DMS53 (cell line): ENCODE measurements around the gene CDC42EP5.
"Not testable (repeated sequence)": the region's sequence is repeated elsewhere in the genome, so short reads cannot be mapped to it uniquely, and the experiment has no call there.

ENCODE experiments used
- DNase-seq: peaks from one replicate; lab custom pipeline; 2025; lab: John Stamatoyannopoulos, UW

Gene CDC42EP5

DNA sequence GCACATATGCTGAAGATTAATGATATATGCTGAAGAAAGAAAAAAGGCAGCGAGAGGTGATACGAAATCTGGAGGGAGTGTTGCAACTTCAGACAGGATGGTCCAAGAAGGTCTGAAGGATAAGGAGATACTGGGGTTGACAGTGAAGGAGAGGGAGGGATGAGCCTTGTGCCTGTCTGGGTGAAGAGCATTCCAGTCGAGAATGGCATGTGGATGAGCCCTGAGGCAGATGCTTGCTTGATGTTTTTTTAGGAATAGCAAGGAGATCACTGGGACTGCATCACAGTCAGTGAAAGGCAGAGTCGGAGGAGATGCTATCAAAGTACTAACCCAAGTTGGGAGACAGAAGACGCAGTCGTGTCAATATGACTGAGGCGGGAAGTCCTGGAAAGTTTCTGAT lies 16.2 kb upstream of the CDC42EP5 start:
- no peak for DNase-seq

DNA sequence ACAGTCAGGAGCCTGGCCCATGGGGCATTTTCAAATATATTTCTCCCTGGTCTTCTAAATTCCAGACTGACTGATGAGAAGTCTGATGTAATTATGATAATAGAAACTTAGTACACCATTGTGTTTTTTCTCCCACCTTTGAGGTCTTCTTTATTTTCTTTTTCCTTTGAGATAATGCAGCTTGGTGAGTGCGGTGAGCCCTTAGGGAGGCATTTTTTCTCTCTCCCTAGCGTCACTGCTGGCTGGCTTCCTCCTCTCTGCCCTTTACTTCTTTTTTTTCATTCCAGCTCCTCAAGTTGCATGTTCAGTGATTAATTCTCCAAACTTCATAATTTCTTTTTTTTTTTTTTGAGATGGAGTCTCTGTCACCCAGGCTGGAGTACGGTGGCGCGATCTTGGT lies 12.8 kb upstream of the CDC42EP5 start:
- no peak for DNase-seq

DNA sequence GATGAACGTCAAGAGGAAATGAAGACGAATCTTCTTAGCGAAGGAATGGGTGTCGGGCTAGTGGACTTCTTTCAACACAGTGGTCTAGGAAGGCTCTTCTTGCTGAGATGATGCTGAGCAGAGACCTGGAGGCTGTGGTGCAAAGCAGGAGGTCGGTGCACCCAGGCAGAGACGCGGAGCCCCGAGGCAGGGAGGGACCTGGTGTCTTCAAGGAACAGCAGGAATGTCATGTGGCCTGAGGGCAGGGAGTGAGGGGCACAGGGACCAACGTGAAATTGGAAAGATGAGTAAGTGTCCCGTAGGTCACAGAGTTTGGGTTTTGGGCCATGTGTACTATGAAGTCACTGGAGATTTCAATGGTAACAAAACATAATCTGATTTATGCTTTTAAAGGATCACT lies 11.4 kb upstream of the CDC42EP5 start:
- DNase-seq, result no peak

DNA sequence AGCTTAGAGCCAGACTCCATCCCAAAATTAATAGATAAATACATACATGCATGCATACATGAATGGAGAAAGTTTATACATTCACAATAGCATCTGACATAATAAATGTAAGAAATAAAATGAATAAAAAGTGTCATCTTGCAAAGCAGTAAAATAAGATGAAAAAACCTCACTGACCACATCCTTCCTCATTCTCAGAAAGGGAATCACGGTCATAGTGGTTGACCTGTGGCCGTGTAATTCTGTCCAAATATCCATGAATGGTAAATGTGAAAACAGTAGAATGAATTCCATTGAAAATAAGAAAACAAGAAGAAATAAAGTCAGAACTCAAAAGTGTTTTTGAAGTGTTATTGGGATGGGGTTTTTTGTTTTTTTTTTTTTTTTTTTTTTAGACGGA lies 9.8 kb upstream of the CDC42EP5 start:
- no peak for DNase-seq

DNA sequence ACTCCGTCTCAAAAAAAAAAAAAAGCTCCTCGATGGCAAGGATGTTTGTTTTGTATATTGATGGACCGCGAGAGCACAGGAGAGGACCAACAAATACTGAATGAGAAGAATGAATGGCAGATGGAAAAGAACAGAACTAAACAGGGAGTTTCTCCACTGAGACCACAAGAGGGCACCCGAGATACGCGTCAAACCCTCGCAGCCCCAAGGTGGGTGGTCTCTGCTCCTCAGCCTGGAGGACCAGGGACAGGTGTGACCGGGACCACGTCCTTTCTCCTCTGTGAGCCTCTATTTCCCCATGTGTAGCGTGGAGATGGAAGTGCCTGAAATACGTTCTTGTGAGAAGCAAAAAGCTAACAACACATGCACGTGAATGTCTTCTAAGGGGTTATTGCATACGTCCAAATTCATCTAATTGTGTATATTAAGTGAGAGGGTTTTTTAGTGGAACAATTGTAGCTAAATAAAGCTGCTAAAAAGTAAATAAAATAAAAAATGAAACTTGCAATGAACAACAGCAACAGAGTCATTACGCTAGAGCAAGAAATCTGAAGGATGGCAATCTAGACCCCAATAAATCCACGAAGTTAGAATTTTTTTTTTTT lies 8.3 kb upstream of the CDC42EP5 start:
- peak; percentile 68 for DNase-seq

DNA sequence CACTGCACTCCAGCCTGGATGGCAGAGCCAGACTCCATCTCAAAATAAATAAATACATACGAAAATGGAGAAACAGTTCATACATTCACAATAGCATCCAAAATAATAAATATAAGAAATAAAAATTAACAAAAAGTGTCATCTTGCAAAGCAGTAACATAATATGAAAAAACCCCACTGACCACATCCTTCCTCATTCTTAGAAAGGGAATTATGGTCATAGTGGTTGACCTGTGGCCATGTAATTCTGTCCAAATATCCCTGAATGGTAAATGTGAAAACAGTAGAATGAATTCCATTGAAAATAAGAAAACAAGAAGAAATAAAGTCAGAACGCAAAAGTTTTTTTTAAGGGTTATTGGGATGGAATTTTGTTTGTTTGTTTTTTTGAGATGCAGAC lies 7.0 kb upstream of the CDC42EP5 start:
- DNase-seq, result no peak

DNA sequence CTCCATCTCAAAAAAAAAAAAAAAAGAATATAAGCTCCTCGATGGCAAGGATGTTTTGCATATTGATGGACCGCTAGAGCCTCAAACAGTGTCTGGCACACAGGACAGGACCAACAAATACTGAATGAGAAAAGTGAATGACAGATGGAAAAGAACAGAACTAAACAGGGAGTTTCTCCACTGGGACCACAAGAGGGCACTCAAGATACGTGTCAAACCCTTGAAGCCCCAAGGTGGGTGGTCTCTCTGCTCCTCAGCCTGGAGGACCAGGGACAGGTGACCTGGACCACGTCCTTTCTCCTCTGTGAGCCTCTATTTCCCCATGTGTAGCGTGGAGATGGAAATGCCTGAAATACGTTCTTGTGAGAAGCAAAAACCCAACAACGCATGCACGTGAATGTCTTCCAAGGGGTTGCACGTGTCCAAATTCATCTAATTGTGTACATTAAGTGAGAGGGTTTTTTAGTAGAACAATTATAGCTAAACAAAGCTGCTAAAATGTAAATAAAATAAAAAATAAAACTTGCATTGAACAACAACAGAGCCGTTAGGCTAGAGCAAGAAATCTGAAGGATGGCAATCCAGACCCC lies 5.7 kb upstream of the CDC42EP5 start:
- DNase-seq, result peak; percentile 58

DNA sequence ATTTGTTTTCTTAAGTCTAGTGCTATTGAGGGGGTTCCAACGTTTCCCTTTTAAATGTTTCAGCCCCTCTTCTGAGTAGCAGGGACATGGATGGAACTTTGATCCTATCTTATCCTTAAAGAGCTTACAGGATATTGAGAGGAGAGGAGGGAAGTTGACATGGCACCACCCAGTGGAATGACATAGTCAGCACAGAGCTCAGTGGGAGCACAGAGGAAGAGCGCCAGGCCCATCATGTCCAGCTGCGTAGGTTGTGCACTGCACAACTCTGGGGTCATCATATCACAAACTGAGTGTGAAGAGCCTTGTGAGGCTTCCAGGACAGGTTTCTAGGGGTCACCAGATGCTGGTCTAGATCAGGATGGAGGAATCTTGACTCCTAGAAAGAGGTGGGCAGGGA lies 4.6 kb upstream of the CDC42EP5 start:
- DNase-seq, result no peak

DNA sequence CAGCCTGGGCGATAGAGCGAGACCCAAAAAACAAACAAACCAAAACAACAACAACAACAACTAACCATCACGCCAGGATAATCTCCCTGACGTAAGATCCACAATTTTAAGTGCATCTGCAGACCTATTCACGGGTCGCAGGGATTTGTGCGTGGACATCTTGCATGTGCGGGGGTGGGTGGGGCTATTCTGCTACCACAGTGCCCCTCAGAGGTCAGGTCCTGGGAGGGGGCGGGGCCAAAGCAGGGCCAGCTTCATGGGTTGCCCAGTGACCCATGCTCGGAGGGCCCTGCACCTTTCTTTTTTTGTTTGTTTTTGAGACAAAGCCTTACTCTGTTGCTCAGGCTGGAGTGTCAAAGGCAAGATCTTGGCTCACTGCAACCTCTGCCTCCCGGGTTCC lies 2.6 kb upstream of the CDC42EP5 start:
- no peak for DNase-seq

DNA sequence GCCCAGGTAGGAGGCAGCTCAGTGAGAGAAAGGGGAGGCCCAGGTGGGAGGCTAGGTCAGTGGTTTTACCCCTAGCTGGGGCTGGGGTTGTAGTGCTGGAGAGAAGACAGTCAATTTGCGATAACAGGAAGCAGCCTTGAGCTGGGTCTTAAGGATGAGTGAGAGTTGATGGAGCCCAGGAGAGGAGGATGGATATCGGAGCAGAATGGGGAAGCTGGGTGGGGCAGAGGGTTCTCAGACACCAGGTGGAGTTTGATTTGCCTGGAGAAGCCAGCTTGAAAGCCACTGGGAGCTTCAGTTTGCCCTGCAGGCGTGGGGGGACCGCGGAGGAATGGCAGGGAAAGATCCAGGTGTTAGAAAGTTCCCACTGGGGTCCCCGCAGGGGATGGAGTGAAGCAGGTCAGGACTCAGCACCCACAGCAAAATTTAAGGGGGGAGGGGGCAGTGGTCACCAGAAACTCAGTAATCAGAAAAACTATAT lies 836 bp upstream of the CDC42EP5 start:
- no peak for DNase-seq

DNA sequence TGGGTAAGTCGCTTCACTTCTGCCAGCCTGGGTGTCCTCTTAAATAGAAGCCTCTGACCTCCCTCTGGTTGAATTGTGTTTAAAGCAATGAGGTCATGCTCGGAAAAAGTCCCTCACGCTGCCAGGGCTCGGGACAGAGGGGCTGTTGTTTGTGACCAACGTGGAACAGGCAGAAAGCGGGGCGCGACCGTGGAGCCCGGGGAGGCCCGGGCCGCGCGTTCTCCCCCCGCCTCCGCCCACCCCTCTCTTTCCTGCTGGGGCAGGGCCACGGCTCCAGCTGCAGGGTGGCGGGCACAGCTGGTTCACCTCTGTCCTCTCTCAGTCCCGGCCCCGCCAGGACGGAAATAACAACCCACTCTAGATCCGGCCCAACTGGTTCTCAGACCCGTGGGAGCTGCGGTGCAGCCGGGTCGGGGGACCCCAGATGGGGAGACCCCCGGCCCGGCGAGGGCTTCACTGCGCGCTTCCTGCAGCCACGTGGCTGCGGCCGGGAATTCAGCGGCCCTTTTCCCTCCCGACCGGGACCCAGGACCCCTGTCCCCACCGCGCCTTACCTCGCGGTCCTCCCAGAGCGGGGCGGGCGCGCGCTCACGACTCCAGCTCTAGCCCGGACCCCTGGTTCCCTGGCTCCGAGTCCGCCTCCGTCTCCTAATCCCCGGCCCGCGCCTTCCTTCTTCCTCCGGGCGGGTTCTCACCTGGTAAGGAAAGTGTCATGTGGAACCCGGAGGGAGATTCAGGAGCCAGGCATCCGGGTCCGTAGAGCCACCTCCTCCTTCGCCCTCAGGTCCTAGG lies 1.9 kb downstream of the CDC42EP5 start:
- DNase-seq, result peak; percentile 76

DNA sequence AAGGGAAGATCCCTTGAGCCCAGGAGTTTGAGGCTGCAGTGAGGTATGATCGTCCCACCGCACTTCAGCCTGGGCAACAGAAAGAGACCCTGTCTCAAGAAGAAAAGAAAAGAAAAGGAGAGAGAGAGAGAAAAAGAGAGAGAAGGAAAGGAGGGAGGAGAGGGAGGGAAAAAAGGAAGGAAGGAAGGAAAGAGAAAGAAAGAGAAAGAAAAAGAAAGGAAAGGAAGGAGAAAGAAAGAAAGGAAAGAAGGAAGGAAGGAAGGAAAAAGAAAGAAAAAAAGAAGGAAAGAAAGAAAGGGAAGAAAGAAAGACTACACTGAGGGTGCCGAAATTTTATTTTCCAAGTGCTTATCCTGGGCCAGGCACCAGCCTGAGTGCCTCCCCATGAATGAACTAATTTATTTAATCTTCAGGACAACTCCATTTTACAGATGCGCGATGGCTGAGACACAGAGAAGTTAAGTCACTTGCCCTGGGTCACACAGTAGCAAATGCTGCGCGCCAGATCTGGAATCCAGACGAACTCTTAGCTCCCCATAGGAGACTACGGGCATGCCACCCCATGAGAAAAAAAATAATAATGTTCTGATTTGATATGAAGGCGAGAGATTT lies 2.7 kb downstream of the CDC42EP5 start:
- DNase-seq, result peak; percentile 55

DNA sequence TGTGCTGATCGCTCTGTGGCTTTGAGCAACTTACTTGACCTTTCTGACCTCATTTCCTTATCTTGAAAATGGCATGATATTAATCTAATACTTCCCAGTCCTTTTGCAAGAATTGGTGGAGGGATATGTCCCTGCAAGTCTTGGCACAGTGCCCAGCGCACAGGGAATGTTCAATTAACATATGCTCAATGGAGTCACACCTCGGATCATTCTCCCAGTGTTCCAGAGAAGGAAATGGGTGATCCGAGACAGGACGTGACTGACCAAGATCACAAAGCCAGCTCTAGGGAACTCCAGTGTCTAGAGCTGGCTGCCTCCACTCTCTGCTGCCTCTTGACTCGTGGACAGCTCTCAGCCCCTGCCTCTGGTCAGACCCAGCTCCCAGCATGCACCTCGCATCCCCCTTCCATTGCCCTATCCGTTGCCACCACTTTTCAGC lies 3.6 kb downstream of the CDC42EP5 start:
- DNase-seq, result no peak

DNA sequence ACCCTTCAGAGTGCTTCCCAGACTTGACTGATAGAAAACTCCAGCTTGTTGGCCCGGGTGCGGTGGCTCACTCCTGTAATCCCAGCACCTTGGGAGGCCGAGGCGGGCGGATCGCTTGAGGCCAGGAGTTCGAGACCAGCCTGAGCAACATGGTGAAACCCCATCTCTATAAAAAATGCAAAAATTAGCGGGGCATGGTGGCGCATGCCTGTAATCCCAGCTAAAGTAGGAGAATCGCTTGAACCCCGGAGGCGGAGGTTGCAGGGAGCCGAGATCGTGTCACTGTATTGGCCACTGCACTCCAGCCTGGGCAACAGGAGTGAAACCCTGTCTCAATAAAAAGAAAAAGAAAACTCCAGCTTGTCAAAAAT lies 7.0 kb downstream of the CDC42EP5 start:
- not testable (repeated sequence) for DNase-seq

DNA sequence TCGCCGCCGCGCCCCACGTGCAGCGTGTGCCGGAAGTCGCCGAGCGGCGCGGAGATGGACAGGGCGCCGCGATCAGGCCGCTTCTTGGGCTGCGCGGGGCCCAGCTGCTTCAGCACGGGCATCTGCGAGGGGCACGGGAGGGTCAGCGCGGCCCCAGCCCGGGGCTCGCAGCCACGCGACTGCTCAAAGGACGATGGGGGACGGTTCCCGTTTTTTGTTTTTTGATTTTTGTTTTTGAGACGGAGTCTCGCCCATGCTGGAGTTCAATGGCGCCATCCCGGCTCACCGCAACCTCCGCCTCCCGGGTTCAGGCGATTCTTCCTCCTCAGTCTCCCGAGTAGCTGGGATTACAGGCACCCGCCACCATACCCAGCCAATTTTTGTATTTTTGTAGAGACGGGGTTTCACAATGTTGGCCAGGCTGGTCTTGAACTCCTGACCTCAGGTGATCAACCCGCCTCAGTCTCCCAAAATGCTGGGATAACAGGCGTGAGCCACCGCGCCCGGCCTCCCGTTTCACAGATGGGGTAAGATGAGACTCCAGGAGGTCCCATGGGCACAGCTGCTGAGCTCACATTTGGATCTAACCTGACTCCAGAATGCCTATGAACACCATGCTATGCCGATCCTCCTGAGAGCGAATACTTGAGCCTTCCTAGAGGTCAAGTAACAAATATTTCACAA lies 7.5 kb downstream of the CDC42EP5 start:
- no peak for DNase-seq

DNA sequence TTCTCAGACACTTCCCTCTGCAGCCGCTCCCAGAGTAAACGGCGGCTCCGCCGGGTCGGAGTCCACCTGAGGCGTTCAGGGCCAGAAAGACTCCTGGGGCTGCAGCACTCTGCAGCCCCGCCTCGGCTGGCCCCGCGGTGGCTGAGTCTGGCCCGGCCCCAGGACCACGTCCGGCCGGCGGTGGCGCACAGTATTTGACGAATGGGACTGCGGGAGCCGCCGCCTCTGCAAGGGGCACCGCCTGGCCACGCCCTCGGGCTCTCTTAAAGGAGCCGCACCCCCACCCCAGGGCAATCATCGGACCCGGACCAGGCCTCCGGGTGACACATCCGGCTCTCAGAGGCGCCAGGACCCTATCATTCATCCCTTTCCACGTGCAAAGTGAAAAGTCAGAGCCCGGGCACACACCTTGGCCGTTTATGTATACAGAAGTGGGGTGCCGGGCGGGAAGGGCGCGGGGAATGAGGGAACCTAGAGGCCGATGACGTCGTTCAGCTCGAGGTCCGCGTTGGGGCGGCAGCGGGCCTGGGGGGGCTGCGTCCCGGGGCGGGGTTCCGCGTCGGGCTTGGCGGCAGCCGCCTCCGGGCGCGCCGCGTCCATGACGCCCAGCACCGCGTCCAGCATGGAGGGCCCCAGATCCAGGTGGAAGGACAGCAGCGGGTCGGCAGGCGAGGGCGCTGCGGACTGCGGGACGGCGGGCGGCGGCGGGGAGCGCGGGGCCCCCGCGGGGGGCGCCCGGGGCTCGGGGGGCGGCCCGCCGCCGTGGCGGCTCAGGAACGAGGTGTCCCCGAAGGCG lies 8.3 kb downstream of the CDC42EP5 start:
- DNase-seq, result peak; percentile 62

DNA sequence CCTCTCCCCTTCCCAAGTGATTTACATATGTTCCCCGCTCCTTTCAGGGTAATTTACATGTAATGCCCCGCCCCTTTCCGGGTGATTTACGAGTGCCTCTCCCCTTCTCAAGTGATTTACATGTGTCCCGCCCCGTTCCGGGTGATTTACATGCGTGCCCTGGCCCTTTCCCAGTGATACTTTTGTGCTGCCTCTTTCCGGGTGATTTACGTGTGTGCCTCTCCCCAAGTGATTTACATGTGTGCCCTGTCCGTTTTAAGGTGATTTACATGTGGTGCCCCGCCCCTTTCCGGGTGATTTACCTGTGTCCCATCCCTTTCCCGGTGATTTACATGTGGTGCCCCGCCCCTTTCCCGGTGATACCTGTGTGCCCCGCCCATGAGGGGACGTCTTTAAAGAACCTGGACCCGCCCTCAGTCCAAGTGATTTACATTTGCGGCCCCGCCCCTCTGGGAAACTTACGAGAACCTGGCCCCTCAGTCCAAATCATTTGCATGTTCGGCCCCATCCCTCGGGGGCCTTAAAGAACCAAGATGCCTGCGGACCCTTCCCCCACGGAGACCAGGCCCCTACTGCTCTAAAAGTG lies 9.0 kb downstream of the CDC42EP5 start:
- peak; percentile 90 for DNase-seq

DNA sequence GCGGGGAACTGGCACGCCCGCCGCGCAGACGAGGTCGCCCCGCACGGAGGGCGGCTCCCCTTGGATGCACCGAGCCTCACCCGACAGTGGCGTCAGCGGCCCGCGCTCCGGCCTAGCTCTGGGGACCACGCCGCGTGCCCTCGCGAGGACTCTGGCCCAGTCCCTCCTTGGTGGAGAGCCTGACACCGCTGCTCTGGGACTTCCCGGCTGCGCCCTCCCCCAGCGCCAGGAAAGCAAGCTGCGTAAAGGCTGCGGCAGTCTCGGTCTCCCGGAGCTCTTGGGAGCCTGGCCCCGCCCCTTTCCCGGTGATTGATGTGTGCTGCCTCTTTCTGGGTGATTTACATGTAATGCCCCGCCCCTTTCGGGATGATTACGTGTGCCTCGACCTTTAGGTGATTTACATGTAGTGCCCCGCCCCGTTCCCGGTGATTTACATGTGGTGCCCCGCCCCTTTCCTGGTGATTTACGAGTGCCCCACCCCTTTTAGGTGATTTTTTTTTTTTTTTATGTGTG lies 9.5 kb downstream of the CDC42EP5 start, which contains the start of gene LENG9:
Gene LENG9, minus strand, starts transcription at position 248 of the 513 bp plus-strand sequence. CDS start 252 bp downstream, outside the sequence.
- DNase-seq, result peak; percentile 97

DNA sequence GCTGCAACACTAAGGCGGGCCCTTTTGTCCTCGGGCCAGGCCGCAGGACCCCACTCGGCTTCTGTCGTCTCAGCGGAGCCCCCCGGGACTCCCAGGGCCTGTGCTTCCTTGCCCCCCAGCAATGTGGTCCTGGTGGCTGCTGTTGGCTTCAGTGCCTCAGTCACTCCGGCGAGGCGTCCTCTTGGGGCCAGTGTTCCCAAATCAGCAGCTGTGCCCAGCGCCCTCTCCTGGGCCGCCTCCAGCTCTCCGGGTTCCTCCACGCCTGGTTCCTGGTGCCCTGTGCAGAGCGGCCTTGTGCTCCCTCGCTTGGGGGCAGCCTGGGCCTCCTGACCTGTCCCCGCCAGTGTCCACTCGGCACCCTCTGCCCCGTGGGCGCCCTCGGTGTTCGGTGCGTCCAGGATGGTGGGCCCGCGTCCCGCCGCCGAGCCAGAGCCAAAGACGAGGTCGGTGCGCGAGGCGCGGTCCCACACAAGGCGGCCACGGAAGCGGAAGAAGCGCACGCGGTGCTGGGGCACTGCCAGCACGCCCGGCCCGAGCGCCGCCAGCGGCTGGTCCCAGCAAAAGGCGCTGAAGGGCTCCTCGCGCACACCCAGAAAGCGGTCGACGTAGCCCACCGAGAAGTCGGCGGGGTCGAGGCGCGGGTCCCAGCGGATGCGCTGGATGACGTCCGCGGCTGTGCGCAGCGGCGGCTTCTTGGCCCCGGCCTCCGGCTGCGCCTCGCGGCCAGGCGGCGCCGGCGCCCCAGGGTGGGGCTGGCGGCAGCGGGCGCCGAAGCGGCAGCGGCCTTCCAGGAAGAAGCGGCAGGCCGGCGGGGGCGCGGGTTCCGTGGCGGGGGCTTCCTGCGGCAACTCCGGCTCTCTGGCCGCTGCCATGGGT lies 10.2 kb downstream of the CDC42EP5 start:
- peak; percentile 88 for DNase-seq
